GM18498 (cell line): Measurements from ENCODE around the gene CXCR1.
A peak's percentile ranks its signal among the peaks of the same experiment; 100 is the strongest.
"Not testable (repeated sequence)": the region's sequence is repeated elsewhere in the genome, so short reads cannot be mapped to it uniquely, and the experiment has no call there.

Experiments used
- ATAC-seq: cut with Tn5 transposase; IDR thresholded peaks from one replicate; pipeline ENCODE4 v1.9.1; 2021; ENCODE audit warnings: mild to moderate bottlenecking, moderate library complexity; ENCODE audit not compliant: unreplicated experiment

CXCR1 gene

DNA sequence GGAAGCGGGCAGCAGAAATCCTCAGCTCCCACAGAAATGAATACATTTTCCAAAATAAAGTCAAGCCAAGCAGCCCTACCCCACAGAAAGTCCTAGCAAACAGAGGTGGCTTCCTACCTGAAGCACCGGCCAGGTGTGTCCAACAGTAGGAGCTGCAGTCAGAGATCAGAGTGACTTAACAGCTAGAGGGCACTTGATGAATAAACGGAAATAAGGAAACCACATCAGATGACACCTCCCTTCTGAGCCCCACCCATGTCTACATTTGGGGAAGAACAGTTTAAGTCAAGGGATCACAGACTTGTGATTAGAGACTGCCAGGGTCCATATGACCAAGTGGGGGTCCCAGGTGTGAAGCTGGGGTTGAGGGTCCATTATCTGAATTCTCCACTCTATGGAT is at the start of gene CXCR1:
Gene CXCR1 (minus strand): TSS at position 172 of the 400 bp plus-strand sequence. CDS start 1,751 bp downstream, outside the sequence.
- ATAC-seq: no peak

GRCh38 chr2:218216336-218216673 is 49.5 kb upstream of the CXCR1 start:
- ATAC-seq: no peak

DNA sequence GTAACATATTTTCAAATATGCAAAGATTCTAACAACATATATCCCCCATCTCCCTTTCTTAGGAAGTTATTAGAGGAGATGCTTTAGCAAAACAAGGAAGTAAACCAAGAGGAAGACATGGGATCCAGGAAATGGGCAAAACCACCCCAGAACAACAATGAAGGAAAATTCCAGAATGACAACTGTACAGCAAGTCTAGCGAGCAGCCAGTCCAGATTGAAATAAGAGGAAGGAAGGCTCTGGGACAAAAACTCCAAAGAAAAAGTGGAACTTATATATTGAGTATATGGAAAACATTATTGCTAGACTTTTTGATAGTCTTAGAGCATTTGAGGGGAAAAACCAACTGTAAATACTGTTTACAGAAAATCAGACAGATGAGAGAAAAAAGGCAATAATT is 47.4 kb upstream of the CXCR1 start:
- no peak for ATAC-seq

DNA sequence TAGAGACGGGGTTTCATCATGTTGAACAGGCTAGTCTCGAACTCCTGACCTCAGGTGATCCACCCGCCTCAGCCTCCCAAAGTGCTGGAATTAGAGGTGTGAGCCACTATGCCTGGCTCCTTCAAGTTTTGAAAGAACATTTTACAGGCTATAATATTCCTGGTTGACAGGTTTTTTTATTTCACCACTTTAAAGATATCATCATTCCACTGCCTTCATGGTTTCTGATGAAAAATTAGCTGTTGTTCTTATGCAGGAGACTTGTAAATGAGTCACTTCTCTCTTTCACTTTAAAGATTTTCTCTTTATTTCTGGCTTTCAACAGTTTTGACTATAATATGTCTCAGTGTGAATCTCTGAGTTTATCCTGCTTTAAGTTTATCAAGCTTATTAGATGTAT is 42.3 kb upstream of the CXCR1 start:
- no peak for ATAC-seq

GRCh38 chr2:218202266-218202665 is 35.5 kb upstream of the CXCR1 start:
- ATAC-seq: no peak

- ATAC-seq: no peak
Measured at GRCh38 chr2:218196974-218197373, 30.2 kb upstream of the CXCR1 start.

- ATAC-seq: no peak
Measured at GRCh38 chr2:218194880-218195279, 28.1 kb upstream of the CXCR1 start.

DNA sequence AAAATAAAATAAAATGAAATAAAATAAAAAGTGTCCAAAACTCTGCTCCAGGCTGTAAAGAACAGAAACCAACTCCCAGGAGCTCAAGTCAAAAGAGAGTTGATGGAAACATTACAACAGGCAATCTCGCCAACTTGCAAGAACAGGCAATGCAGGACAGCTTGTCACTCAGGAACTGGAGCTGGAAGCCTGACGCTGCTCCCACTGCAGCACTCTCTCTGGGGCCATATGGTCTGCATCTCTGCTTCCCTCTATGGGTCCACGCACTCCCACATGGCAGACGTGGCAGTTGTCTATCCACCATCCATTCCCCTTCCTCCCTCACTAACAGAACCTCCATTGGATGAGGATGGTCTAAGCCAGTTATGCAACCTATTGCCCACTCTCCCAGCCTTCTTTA is 26.9 kb upstream of the CXCR1 start:
- no peak for ATAC-seq

- no peak for ATAC-seq
Measured at GRCh38 chr2:218192902-218193430, 26.2 kb upstream of the CXCR1 start.

- no peak for ATAC-seq
Measured at GRCh38 chr2:218188528-218188927, 21.8 kb upstream of the CXCR1 start.

DNA sequence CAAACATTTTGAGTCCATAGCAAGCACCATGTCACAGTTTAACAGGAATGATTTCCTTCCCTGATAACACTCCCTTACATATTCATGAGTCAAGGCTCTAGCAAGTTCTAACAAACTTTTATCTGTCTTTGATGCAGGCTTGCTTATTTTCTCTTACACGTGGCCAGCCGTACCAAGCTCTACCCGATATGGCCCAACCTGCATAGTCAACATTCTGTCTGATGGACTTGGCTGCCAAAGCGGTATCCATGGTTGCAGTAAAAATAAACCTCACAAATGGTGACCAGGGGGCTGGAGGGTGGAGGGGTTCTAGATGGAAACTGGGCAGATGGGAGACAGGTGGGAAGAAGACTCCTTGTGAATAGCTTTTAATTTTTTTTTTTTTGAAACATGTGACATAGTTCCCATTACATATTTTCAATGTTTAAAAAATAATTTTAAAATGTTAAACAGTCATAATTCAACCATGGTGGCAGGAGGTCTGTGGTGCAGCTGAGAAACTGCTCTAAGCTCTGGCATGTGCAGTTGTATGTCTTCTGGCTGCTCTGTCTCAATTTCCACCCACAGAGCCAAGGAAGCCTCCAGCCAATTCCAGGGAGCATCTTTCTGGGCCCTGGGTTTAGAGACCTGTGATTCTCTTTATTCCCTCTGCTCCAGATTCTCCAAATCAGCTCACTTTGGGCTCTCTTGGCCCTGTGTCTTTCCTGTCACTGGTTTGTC is 20.7 kb upstream of the CXCR1 start:
- no peak for ATAC-seq

DNA sequence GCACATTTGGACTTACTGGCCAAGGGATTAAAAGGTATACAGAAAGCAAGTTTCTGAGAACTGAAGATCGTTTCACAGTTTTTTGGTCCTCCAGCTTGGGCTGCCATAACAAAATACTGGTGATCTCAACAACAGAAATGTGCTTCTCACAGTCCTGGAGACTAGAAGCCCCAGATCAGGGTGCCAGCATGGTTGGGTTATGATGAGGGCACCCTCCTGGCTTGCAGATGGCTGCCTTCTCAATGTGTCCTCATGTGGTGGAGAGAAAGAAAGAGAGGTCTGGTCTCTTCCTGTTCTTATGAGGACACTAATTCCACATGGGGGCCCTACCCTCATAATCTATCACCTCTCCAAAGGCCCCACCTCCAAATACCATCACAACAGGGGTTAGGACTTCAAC is 20.1 kb upstream of the CXCR1 start:
- ATAC-seq: no peak

DNA sequence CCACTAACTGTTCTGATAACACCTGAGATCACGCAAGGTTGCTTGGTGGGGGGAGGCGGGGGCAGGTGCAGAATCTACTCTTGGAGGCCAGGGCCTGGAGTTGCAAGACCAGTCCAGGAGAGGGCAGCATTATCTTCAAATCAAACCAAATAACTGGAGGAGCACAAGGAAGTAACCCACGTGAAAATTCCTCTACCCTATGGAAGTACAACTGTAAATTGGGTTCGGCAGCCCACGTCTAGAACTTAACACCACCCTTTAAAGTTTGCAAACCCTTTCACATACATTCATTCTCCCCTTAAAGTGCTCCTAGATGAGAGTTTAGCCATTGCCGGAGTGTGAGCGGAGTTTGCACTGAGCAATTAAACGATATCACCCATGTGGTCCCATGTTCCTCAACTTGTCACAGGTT is 19.6 kb upstream of the CXCR1 start:
- peak; percentile 59 for ATAC-seq

DNA sequence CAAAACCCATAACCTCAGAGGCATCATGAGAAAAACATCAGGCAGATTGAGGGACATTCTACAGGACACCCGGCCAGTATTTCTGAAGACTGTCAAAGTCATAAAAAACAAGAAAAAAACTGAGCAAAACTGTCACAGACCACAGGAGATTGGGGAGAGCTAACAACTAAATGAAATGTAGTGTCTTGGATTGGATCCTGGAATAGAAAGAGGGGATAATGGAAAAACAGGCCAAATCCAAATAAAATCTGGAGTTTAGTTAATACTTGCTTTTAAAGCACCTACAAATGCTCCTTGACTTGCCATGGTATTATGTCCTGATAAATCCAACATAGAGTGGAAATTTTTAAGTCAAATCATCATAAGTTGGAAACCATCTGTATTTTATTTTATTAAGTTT is 17.6 kb upstream of the CXCR1 start:
- ATAC-seq: no peak

DNA sequence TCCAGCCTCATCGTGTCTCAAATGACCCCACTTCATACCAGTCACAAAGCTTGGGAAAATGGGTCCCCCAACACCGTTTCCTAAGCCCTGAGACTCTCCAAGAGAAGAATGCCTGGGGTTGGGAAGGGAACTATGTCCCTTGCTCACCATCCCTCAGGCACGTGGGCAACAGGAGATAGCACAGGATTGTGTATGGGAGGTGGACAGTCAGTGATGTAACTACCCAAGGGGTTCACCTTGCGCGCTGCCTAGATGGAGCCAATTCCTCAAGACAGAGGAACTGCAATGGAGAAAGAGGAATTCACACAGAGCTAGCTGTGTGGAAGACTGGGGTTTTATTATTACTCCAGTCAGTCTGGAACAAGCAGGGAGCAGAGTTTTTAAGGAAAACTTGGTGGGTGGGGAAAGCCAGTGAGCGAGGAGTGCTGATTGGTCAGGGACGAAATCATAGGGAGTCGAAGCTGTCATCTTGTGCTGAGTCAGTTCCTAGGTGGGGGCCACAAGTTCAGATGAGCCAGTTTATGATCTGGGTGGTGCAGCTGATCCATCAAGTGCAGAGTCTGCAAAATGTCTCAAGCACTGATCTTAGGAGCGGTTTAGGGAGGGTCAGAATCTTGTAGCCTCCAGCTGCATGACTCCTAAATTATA is 13.8 kb upstream of the CXCR1 start:
- ATAC-seq: no peak

GRCh38 chr2:218179782-218180181 is 13.0 kb upstream of the CXCR1 start:
- ATAC-seq: no peak

DNA sequence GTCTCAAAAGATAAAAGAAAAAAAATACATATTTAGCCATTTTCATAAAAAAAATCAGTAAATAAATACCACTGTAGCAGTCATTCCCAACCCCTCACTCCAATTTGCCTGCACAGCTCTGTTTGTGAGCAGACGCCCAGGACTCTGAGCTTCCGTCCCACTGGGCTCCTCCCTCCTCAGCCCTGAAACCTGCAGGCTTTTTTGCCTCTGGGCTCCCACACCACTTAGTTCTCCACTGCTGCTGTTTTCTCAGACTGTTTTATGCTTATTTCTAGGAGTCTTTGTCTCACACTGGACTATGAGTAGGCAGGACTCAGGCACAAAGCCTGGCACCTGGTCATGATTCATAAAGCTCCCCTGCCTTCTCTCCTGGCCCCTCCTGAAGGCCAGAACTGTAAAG is 6.1 kb upstream of the CXCR1 start:
- no peak for ATAC-seq

DNA sequence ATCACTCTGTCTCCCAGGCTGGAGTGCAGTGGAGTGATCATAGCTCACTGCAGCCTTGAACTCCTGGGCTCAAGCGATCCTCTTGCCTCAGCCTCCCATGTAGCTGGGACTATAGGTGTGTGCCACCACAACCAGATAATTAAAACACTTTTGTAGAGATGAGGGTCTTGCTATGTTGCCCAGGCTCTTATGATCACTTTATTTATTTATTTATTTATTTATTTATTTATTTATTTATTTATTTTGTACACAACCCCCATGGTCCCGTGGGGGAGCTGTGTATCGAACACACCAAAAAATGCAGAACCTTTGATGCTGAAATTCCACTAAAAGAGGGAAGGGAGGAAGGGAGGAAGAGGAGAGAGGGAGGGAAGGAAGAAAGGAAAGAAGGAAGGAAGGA is 5.0 kb upstream of the CXCR1 start:
- ATAC-seq: not testable (repeated sequence)

DNA sequence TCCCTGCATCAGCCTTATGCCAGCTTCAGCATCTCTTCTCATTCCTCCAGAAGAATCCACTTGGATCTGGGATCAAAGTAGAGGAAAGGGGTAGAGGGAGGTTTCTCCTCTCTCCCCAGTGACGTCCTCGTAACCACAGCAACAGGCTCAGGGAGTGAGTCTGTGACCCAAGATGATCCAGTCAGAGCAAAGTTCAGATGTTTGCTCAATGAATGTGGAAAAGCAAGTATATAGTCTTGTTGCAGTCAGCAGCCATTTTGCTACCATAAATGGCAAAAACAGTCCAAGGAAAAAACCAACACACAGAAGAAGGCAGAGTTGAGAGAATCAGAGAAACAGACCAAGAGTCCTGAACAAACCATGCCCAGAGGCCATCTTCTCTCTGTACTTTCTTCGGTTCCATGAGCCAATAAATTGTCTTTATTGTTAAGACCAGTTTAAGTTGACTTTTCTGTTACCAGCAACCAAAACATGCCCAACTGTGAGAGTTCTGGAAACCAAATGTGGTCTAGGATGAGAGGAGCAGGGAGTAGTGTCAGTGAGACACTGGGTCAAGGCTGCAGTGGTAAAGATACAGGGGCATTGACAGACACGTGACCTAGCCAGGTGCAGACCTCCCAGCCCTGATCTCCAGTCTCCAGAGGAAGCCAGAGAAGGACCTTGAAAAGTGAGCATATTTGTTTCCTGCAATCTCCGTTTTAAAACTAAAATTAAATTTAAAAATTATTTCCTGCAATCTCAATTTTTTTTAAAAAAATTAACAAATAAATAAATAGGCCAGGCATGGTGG is 3.2 kb upstream of the CXCR1 start:
- ATAC-seq: no peak

DNA sequence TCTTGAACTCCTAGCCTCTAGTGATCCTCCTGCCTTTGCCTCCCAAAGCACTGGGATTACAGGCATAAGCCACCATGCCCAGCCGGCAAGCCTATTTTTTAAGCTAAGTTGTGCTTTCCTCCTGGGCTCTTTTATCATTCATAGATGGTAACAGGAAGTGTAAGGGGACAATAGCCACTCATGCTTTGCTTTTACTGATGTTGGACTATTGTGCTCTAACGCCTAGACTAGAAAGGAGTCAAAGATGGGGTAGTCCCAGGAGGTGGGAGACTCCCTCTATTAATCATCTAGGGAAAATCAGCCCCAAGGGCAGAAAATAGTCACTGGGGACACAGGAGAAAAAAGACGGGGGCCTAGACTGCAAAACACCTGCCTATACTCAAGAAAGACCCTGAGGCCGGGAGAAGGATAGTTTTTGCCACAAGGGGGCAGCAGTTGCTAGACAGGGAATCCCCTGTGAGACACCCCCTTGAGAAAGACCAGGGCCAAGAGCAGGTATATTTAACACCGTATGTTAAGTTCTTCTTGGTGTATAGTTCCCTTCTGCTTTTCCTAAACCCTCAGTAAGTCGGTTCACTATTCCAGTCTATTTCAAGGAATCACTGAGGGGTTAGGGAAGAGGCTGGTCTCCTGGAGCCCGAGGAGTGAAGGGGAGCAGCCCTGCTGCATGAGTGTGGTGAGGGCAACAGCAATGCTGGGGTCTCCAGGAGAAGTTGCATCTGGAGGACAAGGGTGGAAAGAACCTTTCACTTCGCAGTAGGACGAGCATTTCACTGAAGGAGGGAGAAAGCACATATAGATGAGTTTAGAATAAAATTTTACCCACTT is 2.1 kb upstream of the CXCR1 start:
- ATAC-seq: no peak

DNA sequence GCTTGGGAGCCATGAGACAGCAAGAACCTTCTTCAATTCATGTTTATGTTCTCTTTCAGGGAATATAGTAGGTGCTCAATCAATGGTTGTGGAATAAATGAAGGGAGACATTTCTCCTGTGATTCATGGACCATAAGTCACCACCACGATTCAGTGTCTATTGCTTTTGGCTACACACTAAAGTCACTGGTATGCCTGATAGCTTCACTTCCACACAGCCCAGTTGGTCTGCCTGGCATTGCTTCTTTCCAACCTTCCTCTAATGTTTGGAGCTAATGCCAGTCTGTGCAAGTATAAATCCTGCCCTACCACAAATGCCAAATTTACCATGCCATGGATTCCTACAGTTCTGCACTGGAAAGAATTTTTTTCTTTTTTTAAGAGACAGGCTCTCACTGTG is 1.3 kb upstream of the CXCR1 start:
- no peak for ATAC-seq
